ENCODE results near the gene VCL. TPM values are rescaled to one million over a fixed set of nuclear protein-coding genes. Genes with fewer than 3 reads are reported as not detected.

VCL gene
- total and polyA plus RNA-seq, 2 of the 8 experiments (the other 6 are each of a cell fraction or from before 2014, with no cell fraction given) = 119 to 377 TPM

- TF ChIP-seq EGR1 (IDR thresholded peaks at IDR 0.05; ENCODE audit: borderline replicate concordance, low read depth, low read length) = no peak
- no peak for TF ChIP-seq TAF1 (IDR thresholded peaks at IDR 0.05; ENCODE audit: low read depth, low read length)
- no peak for TF ChIP-seq CEBPB (IDR thresholded peaks at IDR 0.05; ENCODE audit: low read depth, low read length)
- no peak for TF ChIP-seq CHD1 (IDR thresholded peaks at IDR 0.05; ENCODE audit: low read depth, low read length)
- no peak for TF ChIP-seq BACH1 (IDR thresholded peaks at IDR 0.05; ENCODE audit: low read length)
These were observed 107.1 kb downstream of the VCL start (continued) for GRCh38 chr10:74104996-74105395.

Data from H1 (cell line).